Right hindlimb (tissue), 1 donor: ENCODE results near the gene AP5Z1.

Experiments used
- DNase-seq: peaks from one replicate; pipeline ENCODE4 v3.0.0-alpha.2; 2018

AP5Z1 gene

DNA sequence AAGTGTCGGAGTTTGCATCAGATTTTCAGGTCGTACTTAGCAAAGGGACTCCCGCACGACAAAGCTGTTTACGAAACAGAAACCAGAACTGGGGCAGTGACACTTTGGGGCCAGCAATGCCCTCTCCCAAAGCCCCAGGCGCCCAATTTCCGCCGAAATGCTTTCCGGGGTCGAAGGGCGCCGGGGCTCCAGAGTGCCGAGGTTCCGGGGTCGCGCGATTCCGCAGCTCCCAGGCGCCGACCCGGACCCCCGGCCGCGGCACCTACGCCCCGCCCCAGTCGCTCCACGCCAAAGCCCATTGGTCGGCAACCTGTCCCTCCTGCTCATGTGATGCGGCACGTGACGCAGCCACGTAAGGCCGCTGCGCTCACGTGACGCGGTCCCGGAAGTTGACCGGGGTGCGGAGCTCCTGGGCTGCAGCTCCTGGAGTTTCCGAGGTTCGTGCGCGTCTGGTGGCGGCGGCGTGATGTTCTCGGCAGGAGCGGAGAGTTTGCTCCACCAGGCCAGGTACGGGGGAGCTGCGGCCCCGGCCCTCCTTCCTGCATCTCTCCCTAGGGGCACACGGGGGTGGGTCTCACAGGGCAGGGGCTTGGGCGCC lies at the start of gene AP5Z1:
Gene AP5Z1, plus strand, starts transcription at position 374 of the 598 bp plus-strand sequence. Its CDS starts 93 bp downstream, at position 467.
- DNase-seq: peak; percentile 96

GRCh38 chr7:4725850-4726450 lies 49.5 kb upstream of the AP5Z1 start:
- no peak for DNase-seq

GRCh38 chr7:4726566-4726965 lies 48.9 kb upstream of the AP5Z1 start:
- DNase-seq: no peak

DNA sequence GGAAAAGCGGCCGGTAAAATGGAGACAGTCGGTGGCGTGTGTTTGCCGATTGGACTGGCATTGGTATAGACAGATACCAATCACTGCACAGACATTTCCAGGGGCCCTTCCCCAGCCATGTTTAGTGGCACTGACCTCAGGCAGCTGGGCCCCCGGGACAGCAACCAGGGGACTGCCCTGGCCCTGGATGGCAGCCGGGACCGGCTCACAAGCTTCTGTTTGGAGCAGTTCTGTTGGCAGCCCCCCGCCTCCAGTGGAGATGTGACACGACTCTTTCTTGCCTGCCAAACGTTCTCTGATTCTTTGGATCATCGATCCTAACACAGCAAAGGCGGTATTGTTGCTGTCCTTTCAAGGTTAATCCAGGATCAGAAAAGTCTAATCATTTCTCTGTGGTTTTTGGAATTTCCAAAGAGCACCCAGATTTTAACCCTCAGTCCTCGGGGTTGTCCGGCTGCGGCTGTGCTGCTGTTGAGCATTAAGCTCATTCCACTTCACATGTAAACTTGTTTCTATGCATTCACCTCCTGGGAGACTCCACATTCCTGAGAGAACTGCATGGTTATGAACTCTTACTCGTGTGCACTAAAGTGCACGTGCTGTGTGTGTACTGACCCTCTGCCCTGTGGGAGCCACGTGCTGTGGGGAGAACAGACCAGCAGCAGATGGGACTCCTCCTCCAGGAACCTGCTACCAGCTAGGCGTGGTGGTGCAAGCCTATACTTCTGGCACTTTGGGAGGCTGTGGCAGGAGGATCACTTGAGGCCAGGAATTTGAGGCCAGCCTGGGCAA lies 47.3 kb upstream of the AP5Z1 start:
- DNase-seq: no peak

GRCh38 chr7:4729266-4729665 lies 46.2 kb upstream of the AP5Z1 start:
- no peak for DNase-seq

DNA sequence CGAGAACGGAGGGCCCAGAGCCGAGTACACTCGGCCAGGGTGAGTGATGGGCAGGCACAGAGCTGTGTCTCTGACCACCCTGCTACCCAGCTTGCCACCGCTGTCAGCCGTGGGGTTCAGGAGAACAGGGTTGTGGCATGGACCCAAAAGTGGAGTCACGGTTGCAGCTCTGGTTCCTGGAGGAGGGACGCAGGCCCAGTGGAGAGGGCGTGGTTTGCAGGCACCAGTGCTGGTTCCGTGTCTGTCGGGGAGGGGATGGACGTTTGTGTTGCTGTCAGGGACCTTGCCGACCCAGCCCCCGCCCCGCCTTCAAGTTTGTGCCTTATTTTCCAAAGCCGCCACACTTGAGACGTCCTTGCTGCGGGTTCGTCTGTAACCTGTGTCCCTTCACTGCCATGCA lies 45.1 kb upstream of the AP5Z1 start:
- DNase-seq: no peak

GRCh38 chr7:4730971-4731370 lies 44.5 kb upstream of the AP5Z1 start:
- DNase-seq: no peak

GRCh38 chr7:4731803-4732202 lies 43.6 kb upstream of the AP5Z1 start:
- no peak for DNase-seq

DNA sequence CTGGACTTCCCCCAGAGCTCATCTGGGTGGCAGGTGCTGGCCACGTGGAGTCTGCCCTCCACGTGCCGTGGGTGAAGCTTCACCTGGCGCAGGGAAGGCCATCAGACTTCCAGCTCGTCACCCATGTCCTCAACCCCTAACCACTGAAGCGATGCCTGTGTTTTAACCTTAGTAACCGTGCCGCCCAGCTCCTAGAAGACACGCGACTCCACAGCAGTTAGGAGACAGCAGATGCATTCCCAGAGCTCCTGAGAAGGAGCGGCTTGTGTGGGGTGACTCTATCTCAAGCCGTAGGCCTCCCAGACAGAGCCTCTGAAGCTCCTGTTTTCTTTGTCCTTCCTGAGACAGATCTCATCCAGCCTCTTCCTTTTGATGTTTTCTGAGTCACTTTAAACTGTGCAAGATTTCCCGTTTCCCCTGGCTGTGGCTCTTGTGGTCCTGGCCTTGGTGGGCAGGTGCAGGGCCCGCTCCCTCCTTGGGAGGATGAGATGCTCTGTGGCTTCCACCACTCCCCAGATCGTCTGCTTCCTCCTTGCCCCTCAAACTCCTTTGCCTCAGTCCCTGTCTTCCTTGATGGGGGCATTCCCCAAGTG lies 41.4 kb upstream of the AP5Z1 start:
- no peak for DNase-seq

DNA sequence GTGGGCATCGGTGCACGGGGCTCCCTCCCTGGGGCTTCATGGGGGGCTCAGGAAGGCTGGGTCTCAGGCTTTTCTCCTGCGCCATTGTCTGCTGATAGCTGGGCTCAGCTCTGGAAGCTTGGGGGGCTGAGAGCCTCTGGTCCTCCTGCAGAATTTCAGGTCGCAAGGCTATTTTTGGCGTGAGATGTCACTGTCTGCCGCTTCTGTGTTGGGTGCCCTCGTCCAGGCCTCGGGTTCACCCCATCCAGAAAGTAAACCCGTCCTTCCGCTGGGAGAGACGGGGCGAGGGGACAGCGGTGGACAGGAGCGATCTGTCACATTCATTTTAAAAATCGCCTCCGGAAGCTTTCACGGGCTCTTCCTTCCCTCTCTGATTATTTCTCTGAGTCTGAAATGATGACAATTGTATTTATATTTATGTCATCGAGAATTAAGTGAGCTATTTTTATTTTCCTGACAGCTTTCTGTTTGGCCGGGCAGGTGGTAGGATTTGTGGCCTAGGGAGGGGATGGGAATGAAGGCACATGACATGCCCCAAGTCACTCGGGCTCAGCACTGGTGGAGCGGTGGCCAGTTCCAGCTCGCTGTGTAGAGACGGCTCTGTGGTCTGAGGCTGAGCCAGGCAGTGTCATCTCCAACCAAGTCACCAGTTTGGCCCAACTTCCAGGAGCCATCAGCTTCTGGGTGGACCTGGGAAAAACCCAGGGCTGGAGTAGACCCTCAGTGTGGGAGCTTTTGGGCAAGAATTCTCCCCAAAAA lies 40.7 kb upstream of the AP5Z1 start:
- no peak for DNase-seq

DNA sequence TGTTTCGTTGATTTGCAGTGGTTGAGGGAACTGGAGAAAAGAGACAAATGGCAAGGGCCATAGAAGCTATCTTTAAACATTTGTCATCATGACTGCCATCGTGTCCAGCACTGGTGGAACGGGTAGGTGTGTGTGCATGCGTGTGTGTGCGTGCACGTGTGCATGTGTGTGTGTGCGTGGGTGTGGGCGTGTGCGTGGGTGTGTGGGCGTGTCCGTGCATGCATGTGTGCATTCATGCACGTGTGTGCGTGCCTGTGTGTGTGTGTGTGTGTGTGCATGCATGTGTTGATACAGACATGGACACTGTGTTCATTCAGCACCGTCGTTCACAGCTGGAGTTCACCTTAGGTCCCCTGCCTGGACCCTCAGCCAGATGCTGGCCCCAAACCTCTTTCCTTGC lies 38.1 kb upstream of the AP5Z1 start:
- no peak for DNase-seq

- no peak for DNase-seq
These were observed 36.5 kb upstream of the AP5Z1 start for GRCh38 chr7:4738711-4739527.

- no peak for DNase-seq
These were observed 35.9 kb upstream of the AP5Z1 start for GRCh38 chr7:4739528-4739992.

GRCh38 chr7:4740796-4741195 lies 34.6 kb upstream of the AP5Z1 start:
- DNase-seq: no peak

DNA sequence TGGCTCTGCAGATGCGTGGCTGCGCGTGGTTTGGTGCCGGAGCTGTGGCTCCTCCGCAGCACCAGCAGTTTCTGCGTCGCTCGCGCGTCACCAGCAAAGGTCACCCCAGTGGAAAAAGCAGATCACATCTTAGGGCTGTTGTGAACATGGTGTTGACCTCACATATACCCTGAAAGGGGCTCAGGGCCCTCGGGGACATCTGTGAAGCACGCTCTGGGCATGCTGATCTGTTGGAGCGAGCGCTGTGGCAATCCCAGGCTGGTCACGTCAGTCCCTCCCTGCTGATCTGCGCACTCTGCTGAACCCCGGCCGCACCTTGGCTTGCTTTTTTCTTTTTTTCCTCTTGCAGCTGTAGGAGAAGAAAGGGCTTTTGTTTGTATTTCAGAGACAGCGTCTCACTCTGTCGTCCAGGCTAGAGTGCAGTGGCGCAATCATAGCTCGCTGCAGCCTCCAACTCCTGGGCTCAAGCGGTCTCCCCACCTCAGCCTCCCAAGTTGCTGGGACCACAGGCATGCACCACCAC lies 33.3 kb upstream of the AP5Z1 start:
- DNase-seq: no peak

GRCh38 chr7:4742852-4743251 lies 32.6 kb upstream of the AP5Z1 start:
- DNase-seq: no peak

- DNase-seq: peak; percentile 98
These were observed 30.8 kb upstream of the AP5Z1 start for GRCh38 chr7:4744391-4745264.

DNA sequence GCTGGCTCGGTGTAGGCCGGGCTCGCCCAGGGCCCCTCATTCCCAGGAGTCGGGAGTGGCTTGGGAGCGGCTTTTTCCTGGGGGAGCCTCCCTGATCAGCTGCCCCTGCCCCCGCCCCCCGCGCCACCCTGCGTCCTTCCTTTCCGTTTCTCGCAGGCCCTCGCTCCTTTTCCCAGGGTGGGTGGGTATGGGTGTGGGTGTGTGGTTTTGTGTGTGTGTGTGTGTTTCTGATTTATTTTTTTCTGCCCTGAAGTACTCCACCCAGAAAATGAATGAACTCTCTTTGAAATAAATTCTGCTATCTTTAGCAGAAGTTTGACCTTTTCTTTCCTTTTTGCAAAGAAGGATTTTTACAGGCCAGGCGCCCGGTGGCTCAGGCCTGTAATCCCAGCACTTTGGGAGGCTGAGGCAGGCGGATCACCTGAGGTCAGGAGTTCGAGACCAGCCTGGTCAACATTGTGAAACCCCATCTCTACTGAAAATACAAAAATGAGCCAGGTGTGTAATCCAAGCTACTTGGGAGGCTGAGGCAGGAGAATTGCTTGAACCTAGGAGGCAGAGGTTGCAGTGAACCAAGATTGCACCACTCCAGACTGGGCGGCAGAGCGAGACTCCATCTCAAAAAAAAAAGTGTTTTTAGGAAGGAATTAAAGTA lies 30.0 kb upstream of the AP5Z1 start:
- DNase-seq: no peak

DNA sequence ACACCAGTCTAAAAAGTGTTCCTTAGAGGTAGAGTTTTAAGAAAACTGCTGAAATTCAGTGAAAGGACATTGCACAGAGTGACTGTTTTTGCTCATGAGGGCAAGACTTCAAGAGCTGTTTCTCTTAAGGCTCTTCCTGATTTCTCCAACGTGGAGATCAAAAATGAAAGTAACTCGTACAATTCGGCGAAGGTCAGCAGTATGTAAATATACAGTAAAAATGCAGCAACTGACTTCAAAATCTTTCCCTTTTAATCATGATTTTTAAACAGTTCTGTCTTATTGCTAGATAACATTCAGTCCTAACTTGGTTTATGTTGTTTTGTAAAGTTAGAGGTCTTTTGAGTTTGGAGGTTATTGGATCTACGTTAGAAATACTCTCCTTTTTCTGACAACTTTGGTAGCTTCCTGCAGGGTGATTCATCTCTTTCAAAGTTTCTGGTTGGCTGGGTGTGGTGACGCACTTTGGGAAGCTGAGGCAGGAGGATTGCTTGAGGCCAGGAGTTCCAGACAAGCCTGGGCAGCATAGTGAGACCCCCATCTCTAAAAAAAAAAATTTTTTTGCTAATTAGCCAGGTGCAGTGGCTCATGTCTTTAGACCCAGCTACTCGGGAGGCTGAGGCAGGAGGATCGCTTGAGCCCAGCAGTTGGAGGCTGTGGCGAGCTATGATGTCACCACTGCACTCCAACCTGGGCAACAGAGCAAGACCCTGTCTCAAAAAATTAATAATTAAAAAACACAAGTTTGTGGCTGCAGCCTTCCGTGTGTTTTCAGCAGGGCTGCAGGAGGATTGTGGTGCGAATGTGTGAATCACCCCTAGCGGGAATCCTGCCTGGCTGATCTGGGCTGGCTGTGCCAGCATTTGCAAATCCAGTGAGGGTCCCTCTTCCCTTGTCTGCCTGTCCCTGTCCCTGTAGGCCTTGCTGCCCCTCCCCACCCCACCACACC lies 29.2 kb upstream of the AP5Z1 start:
- DNase-seq: no peak
